PC-3 (cell line): ENCODE measurements around the gene NECAB2. TPM values are rescaled to one million over a fixed set of nuclear protein-coding genes. Genes with fewer than 3 reads are reported as not detected.

Source experiments
- ATAC-seq: fragments of 200-7000 bp; cut with Tn5 transposase; 2 replicates; pipeline ENCODE4 v1.9.1; 2020; ENCODE audit warnings: mild to moderate bottlenecking, moderate library complexity
- BruUV-seq: library from RNA; stranded (reverse); fragments of 400-500 nt; replicated peaks from 2 replicates; lab custom pipeline; 2021; lab: Mats Ljungman, UMichigan
- CTCF ChIA-PET: fragments of 300-600 bp; sonication (Branson Sonifier 250); formaldehyde crosslinking; loops from one replicate; lab custom pipeline; 2022; ENCODE audit warnings: antibody characterized with exemption; lab: Charles Lee
- POLR2A ChIA-PET: fragments of 300-600 bp; sonication (Branson Sonifier 250); formaldehyde crosslinking; loops from one replicate; lab custom pipeline; 2022; ENCODE audit warnings: antibody characterized with exemption; ENCODE audit not compliant: unreplicated experiment; lab: Charles Lee
- DNase-seq: peaks from one replicate; pipeline ENCODE4 v3.0.0-alpha.2; 2015
- H2AFZ ChIP-seq: fragments of 300-600 bp; sonication (generic); 2 replicates; pipeline ENCODE4 v1.6.0; 2016; ENCODE audit warnings: antibody characterized with exemption, low read length
- H3F3A ChIP-seq: fragments of 300-600 bp; sonication (generic); one replicate; pipeline ENCODE4 v1.6.0; 2017; ENCODE audit warnings: antibody characterized with exemption, low read length, control low read depth, mild to moderate bottlenecking; ENCODE audit not compliant: unreplicated experiment
- H3K27ac ChIP-seq: fragments of 300-600 bp; sonication (generic); 2 replicates; pipeline ENCODE4 v1.5.1; 2016; ENCODE audit warnings: mild to moderate bottlenecking, low read length
- H3K27me3 ChIP-seq: fragments of 300-600 bp; sonication (generic); 2 replicates; pipeline ENCODE4 v1.6.1; 2016; ENCODE audit warnings: low read length, mixed read lengths
- H3K36me3 ChIP-seq: fragments of 300-600 bp; sonication (generic); 2 replicates; pipeline ENCODE4 v1.6.1; 2016; ENCODE audit warnings: low read depth, mixed run types, low read length, mixed read lengths
- H3K4me1 ChIP-seq: fragments of 300-600 bp; sonication (generic); 2 replicates; pipeline ENCODE4 v1.5.1; 2016; ENCODE audit warnings: low read length; ENCODE audit not compliant: insufficient read depth
- H3K4me2 ChIP-seq: fragments of 300-600 bp; sonication (generic); 2 replicates; pipeline ENCODE4 v1.6.0; 2016; ENCODE audit warnings: low read length
- H3K4me3 ChIP-seq: fragments of 300-600 bp; sonication (generic); 2 replicates; pipeline ENCODE4 v1.5.1; 2016; ENCODE audit warnings: mild to moderate bottlenecking, low read length, mixed read lengths
- H3K79me2 ChIP-seq: fragments of 300-600 bp; sonication (generic); 2 replicates; pipeline ENCODE4 v1.6.1; 2017; ENCODE audit warnings: low read length, mixed read lengths
- H3K9ac ChIP-seq: fragments of 300-600 bp; sonication (generic); 2 replicates; pipeline ENCODE4 v1.6.0; 2016; ENCODE audit warnings: mild to moderate bottlenecking, low read length
- H3K9me2 ChIP-seq: fragments of 300-600 bp; sonication (generic); replicated peaks from 2 replicates; pipeline ENCODE4 v1.6.1; 2016; ENCODE audit warnings: mixed run types, low read length, mixed read lengths
- H3K9me3 ChIP-seq: fragments of 300-600 bp; sonication (generic); 2 replicates; pipeline ENCODE4 v1.6.1; 2016; ENCODE audit warnings: low read length, mixed read lengths
- H4K20me1 ChIP-seq: fragments of 300-600 bp; sonication (generic); 2 replicates; pipeline ENCODE4 v1.6.1; 2016; ENCODE audit warnings: low read length, mixed read lengths
- EZH2 ChIP-seq: fragments of 300-600 bp; sonication (generic); IDR thresholded peaks from one replicate; pipeline ENCODE4 v1.6.1; 2017; ENCODE audit warnings: antibody characterized with exemption, mild to moderate bottlenecking, low read length; ENCODE audit not compliant: unreplicated experiment
- EZH2phosphoT487 ChIP-seq: fragments of 300-600 bp; sonication (generic); IDR thresholded peaks from 2 replicates; pipeline ENCODE4 v1.6.1; 2018; ENCODE audit warnings: mild to moderate bottlenecking, antibody characterized with exemption, low read length, borderline replicate concordance
- intact Hi-C: fragments of 100-400 bp; cut with micrococcal nuclease; formaldehyde crosslinking; loops from 2 replicates; pipeline ENCODE4 v1.9.0; 2023
- total RNA-seq: library from RNA; depleted of rRNA; stranded (reverse); fragments of >200 nt; gene quantifications from 2 replicates; pipeline ENCODE4 v1.2.3, GENCODE V29; 2014
- TF ChIP-seq, protein P1 (sequence below): fragments of 300-600 bp; sonication (generic); conservative IDR thresholded peaks from 2 replicates; pipeline ENCODE4 v1.5.1; 2017; ENCODE audit warnings: antibody characterized with exemption, low read depth, mild to moderate bottlenecking, low read length

NECAB2 gene
- total RNA-seq, 1 experiment from 2014 or later = 0.22 TPM

DNA sequence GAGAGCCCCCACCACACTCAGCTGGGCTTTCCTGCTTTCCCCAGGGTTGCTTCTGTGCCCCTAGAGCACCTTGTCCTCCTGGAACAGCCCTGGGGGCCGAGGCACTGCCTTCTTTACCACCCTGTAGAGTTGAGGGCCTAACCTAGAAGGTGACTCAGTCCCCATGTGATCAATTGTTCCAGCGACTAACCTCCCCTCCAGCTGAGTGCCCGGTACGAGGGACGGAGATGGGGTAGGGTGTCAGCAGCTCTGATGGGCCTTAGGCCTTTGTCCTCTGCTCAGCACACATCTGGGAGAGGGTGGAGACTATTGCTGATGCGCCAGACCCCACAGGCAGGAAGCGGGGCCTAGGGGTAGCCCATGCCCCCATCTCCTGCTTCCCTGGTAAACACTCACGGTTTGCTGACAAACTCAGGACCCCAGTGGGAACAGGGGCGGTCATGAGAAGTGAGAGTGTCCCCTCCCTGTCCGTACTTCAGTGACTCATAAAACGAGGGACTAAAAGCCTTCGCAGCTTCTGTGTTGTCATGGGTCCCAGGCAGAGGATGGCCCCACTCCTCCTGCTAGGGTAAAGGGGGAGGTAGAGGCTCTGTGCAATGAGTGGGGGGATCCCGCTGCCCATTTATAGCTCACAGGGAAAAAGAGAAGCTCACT lies 33.1 kb downstream of the NECAB2 start:
- H3K4me1 ChIP-seq = no peaks in the 10 kb centered on the region
- no peaks in the 10 kb centered on the region for H3K9me2 ChIP-seq
- H3K36me3 ChIP-seq = no peaks in the 10 kb centered on the region
- H3K4me2 ChIP-seq = no peak overlapping the region
- H2AFZ ChIP-seq = no peak overlapping the region
- no peaks in the 10 kb centered on the region for H3K27me3 ChIP-seq
- ATAC-seq (no peak), DNase-seq (no peak)
- no peaks in the 10 kb centered on the region for H3F3A ChIP-seq
- no peaks in the 10 kb centered on the region for H3K79me2 ChIP-seq
- no peaks in the 10 kb centered on the region for H4K20me1 ChIP-seq
- no TSS peak for BruUV-seq
- ChIA-PET POLR2A (no interaction called here), CTCF (no interaction called here)
- TF ChIP-seq, protein P1, sequence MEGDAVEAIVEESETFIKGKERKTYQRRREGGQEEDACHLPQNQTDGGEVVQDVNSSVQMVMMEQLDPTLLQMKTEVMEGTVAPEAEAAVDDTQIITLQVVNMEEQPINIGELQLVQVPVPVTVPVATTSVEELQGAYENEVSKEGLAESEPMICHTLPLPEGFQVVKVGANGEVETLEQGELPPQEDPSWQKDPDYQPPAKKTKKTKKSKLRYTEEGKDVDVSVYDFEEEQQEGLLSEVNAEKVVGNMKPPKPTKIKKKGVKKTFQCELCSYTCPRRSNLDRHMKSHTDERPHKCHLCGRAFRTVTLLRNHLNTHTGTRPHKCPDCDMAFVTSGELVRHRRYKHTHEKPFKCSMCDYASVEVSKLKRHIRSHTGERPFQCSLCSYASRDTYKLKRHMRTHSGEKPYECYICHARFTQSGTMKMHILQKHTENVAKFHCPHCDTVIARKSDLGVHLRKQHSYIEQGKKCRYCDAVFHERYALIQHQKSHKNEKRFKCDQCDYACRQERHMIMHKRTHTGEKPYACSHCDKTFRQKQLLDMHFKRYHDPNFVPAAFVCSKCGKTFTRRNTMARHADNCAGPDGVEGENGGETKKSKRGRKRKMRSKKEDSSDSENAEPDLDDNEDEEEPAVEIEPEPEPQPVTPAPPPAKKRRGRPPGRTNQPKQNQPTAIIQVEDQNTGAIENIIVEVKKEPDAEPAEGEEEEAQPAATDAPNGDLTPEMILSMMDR = no peak
- no peak for TF ChIP-seq EZH2
- TF ChIP-seq EZH2phosphoT487 = no peak
- no peaks in the 10 kb centered on the region for H3K9me3 ChIP-seq
- no peak overlapping the region for H3K9ac ChIP-seq
- H3K4me3 ChIP-seq = no peak overlapping the region
- no peak overlapping the region for H3K27ac ChIP-seq
- intact Hi-C loops = no loop called here

DNA sequence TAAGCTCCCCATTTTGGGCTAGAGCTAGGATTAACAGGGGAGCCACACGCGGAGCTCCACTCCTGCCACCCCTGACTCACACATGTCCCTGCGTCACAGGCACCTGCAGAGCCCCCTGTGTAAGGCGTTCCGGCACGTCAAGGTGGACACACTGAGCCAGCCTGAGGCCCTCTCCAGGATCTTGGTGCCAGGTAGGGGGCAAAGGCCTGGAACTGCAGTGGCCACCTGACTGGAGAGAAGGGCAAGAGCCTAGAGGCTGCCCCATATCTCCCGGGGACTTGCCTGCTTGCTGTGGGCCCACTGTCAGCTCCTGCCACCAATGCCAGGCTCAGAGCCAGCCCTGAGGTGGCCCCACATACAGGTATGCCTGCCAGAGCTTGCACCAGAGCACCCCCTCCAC lies 33.7 kb downstream of the NECAB2 start:
- TF ChIP-seq EZH2phosphoT487 (no peak), EZH2 (no peak)
- TF ChIP-seq, protein P1 = no peak
- DNase-seq (no peak), ATAC-seq (no peak)
- no peaks in the 10 kb centered on the region for H3F3A ChIP-seq
- no peak overlapping the region for H3K4me3 ChIP-seq
- BruUV-seq = no TSS peak
- no peak overlapping the region for H3K9ac ChIP-seq
- H3K27me3 ChIP-seq = no peaks in the 10 kb centered on the region
- intact Hi-C loops = no loop called here
- H3K4me2 ChIP-seq = no peak overlapping the region
- no peaks in the 10 kb centered on the region for H4K20me1 ChIP-seq
- no peaks in the 10 kb centered on the region for H3K9me3 ChIP-seq
- ChIA-PET POLR2A (no interaction called here), CTCF (no interaction called here)
- no peaks in the 10 kb centered on the region for H3K79me2 ChIP-seq
- H3K4me1 ChIP-seq = no peaks in the 10 kb centered on the region
- no peak overlapping the region for H2AFZ ChIP-seq
- H3K27ac ChIP-seq = no peak overlapping the region
- H3K36me3 ChIP-seq = no peaks in the 10 kb centered on the region
- H3K9me2 ChIP-seq = no peaks in the 10 kb centered on the region

DNA sequence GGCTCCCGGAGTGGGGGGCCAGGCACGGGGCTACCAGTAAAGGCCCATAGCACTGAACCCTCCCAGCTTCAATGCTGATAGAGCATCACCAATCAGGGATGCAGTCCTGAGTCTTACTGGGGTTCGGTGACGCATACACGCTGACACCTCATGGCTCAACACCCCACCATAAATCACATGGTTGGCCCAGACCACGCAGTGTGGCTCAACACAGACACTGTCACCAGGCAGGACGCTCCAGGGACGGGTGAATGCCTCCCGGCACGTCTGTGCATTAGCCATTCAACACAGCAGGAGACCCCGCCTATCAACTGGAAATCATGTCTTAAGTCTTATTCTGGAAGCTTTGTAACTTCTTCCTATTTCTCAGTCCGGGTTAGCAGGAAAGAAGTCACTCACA lies 35.0 kb downstream of the NECAB2 start:
- Histone ChIP-seq H3K4me1 (no peaks in the 10 kb centered on the region), H3K79me2 (no peaks in the 10 kb centered on the region), H4K20me1 (no peaks in the 10 kb centered on the region), H2AFZ (no peak overlapping the region), H3F3A (no peaks in the 10 kb centered on the region), H3K36me3 (no peaks in the 10 kb centered on the region), H3K9ac (no peak overlapping the region), H3K4me2 (no peak overlapping the region), H3K27ac (no peak overlapping the region), H3K27me3 (no peaks in the 10 kb centered on the region), H3K9me2 (no peaks in the 10 kb centered on the region), H3K9me3 (no peaks in the 10 kb centered on the region), H3K4me3 (no peak overlapping the region)
- CTCF ChIA-PET = no interaction called here
- POLR2A ChIA-PET = no interaction called here
- no TSS peak for BruUV-seq
- ATAC-seq = no peak
- TF ChIP-seq EZH2phosphoT487 (no peak), EZH2 (no peak)
- TF ChIP-seq, protein P1 = no peak
- DNase-seq = no peak
- intact Hi-C loops = no loop called here
